Measurements from ENCODE around the gene MYLK4. TPM values are rescaled to one million over a fixed set of nuclear protein-coding genes. Genes with fewer than 3 reads are reported as not detected.

The MYLK4 gene
- total and polyA plus RNA-seq, 4 donors = 0.07 to 0.65 (median 0.39) TPM

DNA sequence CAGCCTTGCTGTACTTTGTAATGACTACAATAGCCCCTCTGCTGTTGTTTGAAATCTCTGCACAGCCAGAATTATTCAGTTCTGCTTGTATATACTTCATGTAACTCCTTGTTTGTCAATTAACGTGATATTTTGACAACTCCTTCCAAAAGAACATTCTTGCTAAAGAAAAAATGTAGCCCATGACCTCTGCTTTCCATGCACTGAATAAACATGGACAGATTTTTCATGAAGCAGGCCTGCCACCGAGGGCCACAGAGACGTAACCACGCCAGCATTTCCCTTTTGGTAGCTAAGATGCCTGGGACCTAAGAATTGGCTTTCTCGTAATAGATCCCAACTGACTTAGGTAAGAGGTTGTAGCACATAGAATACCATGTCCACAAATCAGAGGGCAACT is 135.9 kb downstream of the MYLK4 start (continued):
- TF ChIP-seq, protein P1, sequence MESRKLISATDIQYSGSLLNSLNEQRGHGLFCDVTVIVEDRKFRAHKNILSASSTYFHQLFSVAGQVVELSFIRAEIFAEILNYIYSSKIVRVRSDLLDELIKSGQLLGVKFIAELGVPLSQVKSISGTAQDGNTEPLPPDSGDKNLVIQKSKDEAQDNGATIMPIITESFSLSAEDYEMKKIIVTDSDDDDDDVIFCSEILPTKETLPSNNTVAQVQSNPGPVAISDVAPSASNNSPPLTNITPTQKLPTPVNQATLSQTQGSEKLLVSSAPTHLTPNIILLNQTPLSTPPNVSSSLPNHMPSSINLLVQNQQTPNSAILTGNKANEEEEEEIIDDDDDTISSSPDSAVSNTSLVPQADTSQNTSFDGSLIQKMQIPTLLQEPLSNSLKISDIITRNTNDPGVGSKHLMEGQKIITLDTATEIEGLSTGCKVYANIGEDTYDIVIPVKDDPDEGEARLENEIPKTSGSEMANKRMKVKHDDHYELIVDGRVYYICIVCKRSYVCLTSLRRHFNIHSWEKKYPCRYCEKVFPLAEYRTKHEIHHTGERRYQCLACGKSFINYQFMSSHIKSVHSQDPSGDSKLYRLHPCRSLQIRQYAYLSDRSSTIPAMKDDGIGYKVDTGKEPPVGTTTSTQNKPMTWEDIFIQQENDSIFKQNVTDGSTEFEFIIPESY (IDR thresholded peaks at IDR 0.05) = no peak

DNA sequence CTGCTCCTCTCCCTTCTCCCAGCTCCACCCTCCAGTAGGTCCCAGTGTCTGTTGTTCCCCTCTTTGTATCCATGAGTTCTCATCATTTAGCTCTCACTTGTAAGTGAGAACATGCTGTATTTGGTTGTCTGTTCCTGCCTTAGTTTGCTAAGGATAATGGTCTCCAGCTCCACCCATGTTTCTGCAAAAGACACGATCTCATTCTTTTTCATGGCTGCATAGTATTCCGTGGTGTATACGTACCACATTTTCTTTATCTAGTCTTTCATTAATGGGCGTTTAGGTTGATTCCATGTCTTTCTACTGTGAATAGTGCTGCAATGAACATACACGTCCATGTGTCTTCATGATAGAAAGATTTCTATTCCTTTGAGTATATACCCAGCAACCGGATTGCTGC is 136.6 kb downstream of the MYLK4 start:
- peaks cover 0 to 3% (median 0%) of the 10 kb centered on the region in 4 donors for H3K27me3 ChIP-seq (ENCODE audit: control insufficient read depth in 4 of 4, insufficient read depth in 4 of 4, low read length in 3 of 4)
- TF ChIP-seq YY1 (IDR thresholded peaks at IDR 0.05) (no peak), GABPA (IDR thresholded peaks at IDR 0.05 in 1 of 2, conservative IDR thresholded peaks at IDR 0.05 in 1 of 2) (no peak), NR2F2 (IDR thresholded peaks at IDR 0.05) (no peak), TAF1 (conservative IDR thresholded peaks at IDR 0.05) (no peak), JUND (IDR thresholded peaks at IDR 0.05) (no peak), HNF4A (conservative IDR thresholded peaks at IDR 0.05) (no peak), FOXA2 (IDR thresholded peaks at IDR 0.05) (no peak), RAD21 (IDR thresholded peaks at IDR 0.05) (no peak), RXRA (IDR thresholded peaks at IDR 0.05) (no peak), SP1 (IDR thresholded peaks at IDR 0.05) (no peak), EGR1 (IDR thresholded peaks at IDR 0.05; ENCODE audit: low read depth in 2 of 2) (no peak), FOXA1 (IDR thresholded peaks at IDR 0.05) (no peak), HNF4G (IDR thresholded peaks at IDR 0.05) (no peak)
- TF ChIP-seq, protein P2, sequence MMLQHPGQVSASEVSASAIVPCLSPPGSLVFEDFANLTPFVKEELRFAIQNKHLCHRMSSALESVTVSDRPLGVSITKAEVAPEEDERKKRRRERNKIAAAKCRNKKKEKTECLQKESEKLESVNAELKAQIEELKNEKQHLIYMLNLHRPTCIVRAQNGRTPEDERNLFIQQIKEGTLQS (IDR thresholded peaks at IDR 0.05) = no peak
- TF ChIP-seq, protein P3, sequence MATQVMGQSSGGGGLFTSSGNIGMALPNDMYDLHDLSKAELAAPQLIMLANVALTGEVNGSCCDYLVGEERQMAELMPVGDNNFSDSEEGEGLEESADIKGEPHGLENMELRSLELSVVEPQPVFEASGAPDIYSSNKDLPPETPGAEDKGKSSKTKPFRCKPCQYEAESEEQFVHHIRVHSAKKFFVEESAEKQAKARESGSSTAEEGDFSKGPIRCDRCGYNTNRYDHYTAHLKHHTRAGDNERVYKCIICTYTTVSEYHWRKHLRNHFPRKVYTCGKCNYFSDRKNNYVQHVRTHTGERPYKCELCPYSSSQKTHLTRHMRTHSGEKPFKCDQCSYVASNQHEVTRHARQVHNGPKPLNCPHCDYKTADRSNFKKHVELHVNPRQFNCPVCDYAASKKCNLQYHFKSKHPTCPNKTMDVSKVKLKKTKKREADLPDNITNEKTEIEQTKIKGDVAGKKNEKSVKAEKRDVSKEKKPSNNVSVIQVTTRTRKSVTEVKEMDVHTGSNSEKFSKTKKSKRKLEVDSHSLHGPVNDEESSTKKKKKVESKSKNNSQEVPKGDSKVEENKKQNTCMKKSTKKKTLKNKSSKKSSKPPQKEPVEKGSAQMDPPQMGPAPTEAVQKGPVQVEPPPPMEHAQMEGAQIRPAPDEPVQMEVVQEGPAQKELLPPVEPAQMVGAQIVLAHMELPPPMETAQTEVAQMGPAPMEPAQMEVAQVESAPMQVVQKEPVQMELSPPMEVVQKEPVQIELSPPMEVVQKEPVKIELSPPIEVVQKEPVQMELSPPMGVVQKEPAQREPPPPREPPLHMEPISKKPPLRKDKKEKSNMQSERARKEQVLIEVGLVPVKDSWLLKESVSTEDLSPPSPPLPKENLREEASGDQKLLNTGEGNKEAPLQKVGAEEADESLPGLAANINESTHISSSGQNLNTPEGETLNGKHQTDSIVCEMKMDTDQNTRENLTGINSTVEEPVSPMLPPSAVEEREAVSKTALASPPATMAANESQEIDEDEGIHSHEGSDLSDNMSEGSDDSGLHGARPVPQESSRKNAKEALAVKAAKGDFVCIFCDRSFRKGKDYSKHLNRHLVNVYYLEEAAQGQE (IDR thresholded peaks at IDR 0.05) = no peak
- TF ChIP-seq, protein P1 (IDR thresholded peaks at IDR 0.05) = no peak
- TF ChIP-seq, protein P4, sequence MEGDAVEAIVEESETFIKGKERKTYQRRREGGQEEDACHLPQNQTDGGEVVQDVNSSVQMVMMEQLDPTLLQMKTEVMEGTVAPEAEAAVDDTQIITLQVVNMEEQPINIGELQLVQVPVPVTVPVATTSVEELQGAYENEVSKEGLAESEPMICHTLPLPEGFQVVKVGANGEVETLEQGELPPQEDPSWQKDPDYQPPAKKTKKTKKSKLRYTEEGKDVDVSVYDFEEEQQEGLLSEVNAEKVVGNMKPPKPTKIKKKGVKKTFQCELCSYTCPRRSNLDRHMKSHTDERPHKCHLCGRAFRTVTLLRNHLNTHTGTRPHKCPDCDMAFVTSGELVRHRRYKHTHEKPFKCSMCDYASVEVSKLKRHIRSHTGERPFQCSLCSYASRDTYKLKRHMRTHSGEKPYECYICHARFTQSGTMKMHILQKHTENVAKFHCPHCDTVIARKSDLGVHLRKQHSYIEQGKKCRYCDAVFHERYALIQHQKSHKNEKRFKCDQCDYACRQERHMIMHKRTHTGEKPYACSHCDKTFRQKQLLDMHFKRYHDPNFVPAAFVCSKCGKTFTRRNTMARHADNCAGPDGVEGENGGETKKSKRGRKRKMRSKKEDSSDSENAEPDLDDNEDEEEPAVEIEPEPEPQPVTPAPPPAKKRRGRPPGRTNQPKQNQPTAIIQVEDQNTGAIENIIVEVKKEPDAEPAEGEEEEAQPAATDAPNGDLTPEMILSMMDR (IDR thresholded peaks at IDR 0.05; ENCODE audit: low read depth, low read length, missing input control) = no peak
- TF ChIP-seq, protein P5, sequence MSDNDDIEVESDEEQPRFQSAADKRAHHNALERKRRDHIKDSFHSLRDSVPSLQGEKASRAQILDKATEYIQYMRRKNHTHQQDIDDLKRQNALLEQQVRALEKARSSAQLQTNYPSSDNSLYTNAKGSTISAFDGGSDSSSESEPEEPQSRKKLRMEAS (IDR thresholded peaks at IDR 0.05) = no peak
- H3K4me3 ChIP-seq (ENCODE audit: low read depth in 1 of 3, low read length in 3 of 3) = no peak overlapping the region
- no peak for DNase-seq (ENCODE audit: low spot score)
- H3K27ac ChIP-seq (ENCODE audit: low read depth in 1 of 2, low read length in 2 of 2) = no peak overlapping the region
- no peak overlapping the region for H3K9ac ChIP-seq (ENCODE audit: low read depth in 1 of 2, low read length in 2 of 2)
- H3K4me1 ChIP-seq (ENCODE audit: control insufficient read depth in 4 of 4, insufficient read depth in 4 of 4, low read length in 3 of 4) = no peaks in the 10 kb centered on the region
- WGBS = 89% methylated on average over 6 of the region's 6 CpGs
- no peaks in the 10 kb centered on the region for H3K36me3 ChIP-seq (ENCODE audit: control insufficient read depth in 4 of 4, insufficient read depth in 3 of 4, low read depth in 1 of 4, low read length in 3 of 4)
- H3K9me3 ChIP-seq (ENCODE audit: control insufficient read depth in 4 of 4, low read length in 3 of 4) = peaks cover 0 to 3% (median 0%) of the 10 kb centered on the region in 4 donors
